ENCODE measurements around the gene RPS17.

- no peak for TF ChIP-seq POLR2A (IDR thresholded peaks at IDR 0.05)
- TF ChIP-seq, protein P1, sequence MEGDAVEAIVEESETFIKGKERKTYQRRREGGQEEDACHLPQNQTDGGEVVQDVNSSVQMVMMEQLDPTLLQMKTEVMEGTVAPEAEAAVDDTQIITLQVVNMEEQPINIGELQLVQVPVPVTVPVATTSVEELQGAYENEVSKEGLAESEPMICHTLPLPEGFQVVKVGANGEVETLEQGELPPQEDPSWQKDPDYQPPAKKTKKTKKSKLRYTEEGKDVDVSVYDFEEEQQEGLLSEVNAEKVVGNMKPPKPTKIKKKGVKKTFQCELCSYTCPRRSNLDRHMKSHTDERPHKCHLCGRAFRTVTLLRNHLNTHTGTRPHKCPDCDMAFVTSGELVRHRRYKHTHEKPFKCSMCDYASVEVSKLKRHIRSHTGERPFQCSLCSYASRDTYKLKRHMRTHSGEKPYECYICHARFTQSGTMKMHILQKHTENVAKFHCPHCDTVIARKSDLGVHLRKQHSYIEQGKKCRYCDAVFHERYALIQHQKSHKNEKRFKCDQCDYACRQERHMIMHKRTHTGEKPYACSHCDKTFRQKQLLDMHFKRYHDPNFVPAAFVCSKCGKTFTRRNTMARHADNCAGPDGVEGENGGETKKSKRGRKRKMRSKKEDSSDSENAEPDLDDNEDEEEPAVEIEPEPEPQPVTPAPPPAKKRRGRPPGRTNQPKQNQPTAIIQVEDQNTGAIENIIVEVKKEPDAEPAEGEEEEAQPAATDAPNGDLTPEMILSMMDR (IDR thresholded peaks at IDR 0.05), result no peak
These were observed 4.2 kb upstream of the RPS17 start for GRCh38 chr15:82544431-82544830.
